NCI-H1417 (cell line): ENCODE measurements around the gene THRB.

Experiments
- DNase-seq, 3 experiments: peaks; one replicate each; lab custom pipeline; 2025; lab: John Stamatoyannopoulos, UW

Gene THRB

DNA sequence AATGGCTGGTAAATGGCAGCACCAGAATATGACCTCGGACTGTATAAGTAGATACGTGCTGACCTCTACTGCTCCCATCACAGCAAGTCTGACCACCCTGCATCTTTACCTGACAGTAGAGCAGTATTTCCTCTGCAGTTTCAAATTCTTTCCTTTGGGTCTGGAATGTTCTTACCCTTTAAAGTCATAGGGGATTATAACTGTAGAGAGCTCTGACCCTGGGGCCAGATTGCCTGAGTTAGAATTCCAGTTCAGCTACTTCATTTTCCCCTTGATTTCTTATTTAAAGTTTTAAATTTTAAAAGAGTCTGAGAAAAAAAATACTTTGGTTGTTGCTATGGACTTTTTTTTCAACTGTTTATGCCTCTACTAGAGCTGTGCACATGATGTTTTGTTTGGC lies 311.9 kb downstream of the THRB start:
- no peak for DNase-seq

DNA sequence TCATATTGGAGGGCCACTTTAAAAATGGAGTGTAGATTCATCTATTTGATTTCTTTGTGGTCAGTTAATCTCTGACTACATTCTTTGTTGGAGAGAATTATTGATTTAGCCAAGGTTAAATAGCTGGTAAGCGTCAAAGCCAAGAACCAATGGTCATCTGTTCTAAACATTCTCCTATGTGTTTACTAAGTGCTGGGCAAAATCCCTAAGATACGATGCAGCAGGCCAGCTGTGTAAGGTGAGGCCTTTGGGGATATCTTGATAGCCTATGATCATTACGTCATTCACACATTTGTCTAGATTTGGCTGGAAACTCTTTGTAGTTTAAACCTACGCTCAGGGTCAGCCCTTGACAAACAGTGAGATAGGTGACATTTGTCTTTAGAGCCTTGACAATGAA lies 313.4 kb downstream of the THRB start:
- no peak for DNase-seq

- DNase-seq: no peak
These were observed 314.0 kb downstream of the THRB start for GRCh38 chr3:24180616-24181015.

DNA sequence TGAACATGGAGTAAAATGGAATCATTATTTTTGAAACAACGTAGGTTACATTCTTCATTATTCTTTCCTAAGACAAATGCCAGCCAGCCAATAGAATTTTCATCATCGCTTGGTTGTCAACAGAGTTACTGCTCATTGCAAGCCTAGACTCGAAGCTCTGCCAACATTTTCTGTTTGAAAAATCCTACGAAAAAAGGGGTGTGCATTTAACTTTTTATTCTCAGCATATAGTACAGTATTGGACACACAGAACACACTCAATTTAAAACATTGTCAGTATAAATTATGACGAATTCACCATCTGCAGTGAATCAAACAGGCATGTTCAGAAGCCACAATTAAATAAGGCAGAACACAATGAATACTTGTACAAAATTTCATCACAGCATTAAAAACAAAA lies 317.4 kb downstream of the THRB start:
- DNase-seq: no peak

DNA sequence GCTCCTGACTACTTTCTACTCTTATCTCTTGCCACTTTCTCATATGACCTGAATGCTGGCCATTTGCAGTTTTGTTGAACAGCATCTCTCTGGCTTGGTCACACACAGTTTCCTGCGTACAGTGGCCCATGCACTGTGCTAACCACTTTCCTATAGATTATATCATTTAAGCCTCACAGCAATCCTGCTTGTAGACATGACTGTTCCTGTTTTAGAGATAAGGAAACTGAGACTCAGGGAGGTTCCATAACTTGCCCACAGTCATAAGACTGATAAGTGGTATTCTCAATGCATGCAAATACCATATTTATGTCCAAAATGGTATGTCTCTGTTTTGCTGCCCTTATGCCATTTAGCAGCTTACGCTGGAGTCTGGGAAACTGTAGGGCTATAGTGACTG lies 320.0 kb downstream of the THRB start:
- DNase-seq: no peak

DNA sequence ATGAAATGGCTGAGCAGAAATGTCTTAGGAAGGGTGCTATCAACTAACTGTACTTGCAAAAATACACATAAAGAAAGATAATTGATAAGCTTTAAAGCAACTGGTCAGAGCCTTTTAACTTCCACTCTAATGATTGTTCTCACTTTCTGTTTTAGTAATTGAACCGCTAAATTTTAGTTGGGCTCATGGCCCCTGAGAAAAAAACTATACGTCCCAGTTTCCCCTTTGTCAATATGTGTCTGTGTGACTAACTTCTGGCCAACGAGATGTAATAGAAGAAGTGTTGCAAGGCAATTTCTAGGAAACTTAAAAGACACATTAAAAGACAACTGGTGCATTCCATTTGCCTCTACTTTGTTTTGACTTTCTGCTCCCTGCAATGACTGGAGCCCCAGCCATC lies 325.7 kb downstream of the THRB start:
- no peak for DNase-seq

- no peak for DNase-seq
These were observed 327.2 kb downstream of the THRB start for GRCh38 chr3:24167429-24167828.

GRCh38 chr3:24166515-24166914 lies 328.1 kb downstream of the THRB start:
- peak in 1 of 3 experiments; percentile 36 for DNase-seq

GRCh38 chr3:24165603-24165982 lies 329.1 kb downstream of the THRB start:
- DNase-seq: no peak

GRCh38 chr3:24164967-24165602 lies 329.6 kb downstream of the THRB start:
- no peak for DNase-seq

GRCh38 chr3:24162929-24163328 lies 331.7 kb downstream of the THRB start:
- DNase-seq: no peak

DNA sequence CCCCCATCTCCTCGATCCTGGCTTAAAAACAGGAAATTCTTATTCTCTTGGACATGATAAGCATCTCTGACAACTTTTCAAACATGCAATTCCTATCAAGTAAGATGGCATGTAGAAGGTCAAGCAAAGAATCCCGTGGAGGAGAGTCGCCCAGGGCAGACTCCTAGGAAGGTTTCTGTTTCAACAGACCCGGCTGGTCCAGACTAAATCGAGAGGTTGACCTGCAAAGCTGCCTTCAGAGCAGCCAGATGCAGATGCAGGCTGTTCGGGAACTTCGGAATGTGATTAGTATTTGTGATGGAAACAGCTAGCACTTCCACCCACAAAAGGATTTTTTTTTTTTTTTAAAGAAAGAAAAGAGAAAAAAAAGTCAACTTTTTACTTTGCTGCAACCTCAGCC lies 332.8 kb downstream of the THRB start:
- DNase-seq: no peak

- DNase-seq: no peak
These were observed 334.1 kb downstream of the THRB start for GRCh38 chr3:24160424-24161095.

DNA sequence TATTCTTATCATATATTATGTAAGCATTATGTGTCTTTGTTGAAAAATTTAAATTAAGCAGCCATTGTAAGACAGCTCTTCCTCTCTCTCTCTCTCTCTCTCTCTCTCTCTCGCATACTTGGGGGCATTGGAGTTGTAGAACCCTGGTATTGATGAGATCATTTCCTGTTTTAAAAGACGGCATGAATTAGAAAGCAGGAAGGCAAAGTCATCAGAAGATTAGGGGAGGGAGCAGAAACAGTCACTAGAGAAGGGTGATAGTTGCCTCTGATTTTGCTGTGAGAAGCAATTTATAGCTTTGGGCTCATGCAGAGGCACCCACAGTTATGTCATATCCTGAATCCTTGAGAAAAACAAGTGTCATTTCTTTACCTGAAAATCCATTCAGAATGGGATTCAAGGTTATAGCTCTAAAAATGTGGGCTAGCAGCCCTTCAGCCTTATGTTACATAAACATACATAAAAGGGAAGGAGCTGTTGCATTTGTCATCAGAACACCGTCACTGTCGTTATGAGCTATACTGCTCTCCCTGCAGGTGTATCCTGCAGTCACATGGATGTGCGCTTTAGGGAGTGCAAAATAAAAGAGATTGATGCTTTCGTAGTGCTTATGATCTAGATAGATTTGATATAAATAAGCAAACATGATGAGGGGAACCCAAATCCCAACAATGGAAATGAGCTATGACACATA lies 335.7 kb downstream of the THRB start:
- no peak for DNase-seq

- no peak for DNase-seq
These were observed 337.5 kb downstream of the THRB start for GRCh38 chr3:24157106-24157505.

GRCh38 chr3:24156466-24156865 lies 338.2 kb downstream of the THRB start:
- DNase-seq: no peak

DNA sequence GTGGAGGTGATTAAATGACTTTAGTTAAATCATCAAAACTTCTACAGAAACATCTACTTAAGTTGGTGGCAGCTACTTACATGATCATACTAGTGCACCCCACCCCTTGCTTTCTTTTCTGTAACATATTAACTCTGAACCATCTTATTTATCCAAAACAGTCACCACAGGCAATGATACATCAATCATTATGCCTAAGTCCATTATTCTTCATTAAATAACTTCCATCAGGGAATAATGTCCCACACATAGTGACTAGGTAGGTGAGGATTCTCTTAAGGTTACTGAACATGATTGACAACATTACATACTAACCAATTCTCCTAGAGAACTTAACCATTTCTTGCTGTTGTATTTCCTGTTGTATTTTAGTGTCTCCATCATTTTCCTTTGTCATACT lies 339.4 kb downstream of the THRB start:
- DNase-seq: no peak

DNA sequence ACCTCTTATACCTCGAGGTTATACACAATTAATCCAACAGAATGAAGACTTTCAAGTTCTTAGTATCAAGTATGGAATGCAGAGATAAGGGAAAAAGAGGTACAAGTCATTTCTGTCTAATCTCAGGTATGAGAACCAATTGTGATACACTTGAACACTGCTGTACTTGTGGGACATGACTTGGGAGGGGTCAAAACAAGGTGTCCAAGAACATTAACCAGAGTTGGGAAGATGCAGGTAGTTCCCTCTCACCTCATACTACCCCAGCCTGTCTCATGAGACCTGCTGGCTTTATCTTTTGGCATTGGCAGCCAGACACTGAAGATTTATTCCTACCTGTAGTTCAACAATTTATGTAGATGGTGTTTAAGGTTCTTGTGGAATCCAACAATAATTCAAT lies 339.9 kb downstream of the THRB start:
- no peak for DNase-seq

- DNase-seq: no peak
These were observed 340.5 kb downstream of the THRB start for GRCh38 chr3:24154013-24154695.

DNA sequence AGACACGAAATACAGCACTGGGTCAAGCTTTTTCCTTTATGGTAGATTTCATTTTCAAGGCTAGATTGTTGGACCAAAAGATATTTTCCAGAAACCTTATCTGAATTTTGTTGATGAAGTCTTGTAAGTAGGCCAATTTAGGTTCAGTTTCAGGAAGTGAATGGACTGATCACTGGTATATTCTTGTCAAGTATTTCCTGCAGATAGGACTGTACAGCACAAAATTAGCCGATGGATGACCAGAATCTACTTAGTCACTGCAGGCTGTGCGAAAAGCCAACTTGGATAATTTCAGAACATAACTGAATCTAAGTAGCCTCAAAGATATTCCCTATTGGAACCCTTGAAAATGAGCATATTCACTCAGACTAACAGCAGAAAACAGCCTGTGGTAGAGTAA lies 343.1 kb downstream of the THRB start:
- DNase-seq: no peak

- no peak for DNase-seq
These were observed 345.6 kb downstream of the THRB start for GRCh38 chr3:24149032-24149431.

- DNase-seq: no peak
These were observed 348.4 kb downstream of the THRB start for GRCh38 chr3:24145981-24146822.
